NCI-H2196 (cell line): ENCODE measurements around the gene CTTNBP2.

ENCODE experiments used
- DNase-seq: peaks from one replicate; lab custom pipeline; 2025; ENCODE audit not compliant: unreplicated experiment; lab: John Stamatoyannopoulos, UW

Gene CTTNBP2

DNA sequence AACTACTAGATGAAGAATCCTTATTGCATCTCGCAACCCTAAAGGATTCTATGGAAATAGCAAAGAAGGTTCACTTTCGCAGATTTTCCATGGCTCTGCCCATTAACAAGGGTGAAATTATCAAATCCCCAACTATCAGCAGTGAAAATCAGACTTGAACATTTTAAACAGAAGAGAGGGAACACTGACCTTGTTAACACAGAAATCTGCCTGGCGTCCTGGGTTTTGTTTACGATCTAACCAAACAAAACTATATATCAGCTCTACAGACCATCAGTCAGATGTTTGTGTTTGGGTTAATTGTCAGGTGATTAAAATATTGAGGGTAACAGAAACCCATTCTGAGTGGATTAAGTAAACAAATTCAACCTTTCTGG is 1.9 kb downstream of the CTTNBP2 start:
- no peak for DNase-seq

DNA sequence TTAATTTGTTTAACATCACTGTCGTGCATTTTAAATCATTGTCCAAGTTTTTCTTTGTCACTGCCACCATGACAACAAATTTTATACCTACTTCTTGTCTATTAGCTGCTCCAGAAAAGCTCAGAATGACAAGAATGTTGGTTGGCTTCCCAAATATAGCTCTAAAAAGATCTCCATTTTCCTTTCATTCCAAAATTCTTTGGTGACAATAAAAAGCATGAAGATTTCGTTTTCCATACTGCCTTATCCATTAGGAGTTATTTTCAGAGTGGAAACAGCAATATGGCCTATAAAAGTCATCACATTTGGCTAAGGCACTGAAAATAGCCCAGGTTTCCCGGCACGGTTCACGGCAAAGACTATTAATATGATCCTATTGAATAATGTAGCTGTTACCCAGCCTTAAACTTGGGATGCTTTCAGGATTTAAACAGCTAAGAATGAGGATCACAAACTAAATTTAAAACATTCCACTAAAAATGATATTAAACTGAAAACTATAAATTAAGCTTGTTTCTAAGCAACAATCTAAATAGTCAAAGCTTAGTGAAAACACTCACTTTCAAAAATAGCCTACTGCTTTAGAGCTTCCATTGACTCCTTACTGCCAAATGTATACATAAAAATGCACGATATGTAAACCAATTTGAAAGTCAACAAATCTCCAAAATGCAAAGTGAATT is 2.7 kb downstream of the CTTNBP2 start:
- DNase-seq, result no peak

DNA sequence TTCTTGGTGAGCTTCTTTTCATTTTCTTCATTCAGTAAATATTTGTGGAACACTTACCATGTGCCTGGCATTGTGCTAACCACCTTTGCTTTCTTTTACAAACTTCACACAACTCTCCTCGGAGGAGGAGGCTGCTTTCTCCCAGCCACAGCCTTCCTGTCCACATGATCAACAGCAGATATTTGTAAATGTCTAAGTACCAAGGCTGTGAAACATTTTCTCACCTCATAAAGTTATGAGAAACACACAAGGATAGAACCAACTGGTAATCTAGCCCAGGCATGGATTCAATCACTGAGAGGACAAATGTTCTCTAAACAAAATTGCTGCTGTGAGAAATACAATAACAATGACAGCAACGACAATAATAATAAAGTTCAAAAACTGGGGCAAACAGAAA is 3.9 kb downstream of the CTTNBP2 start:
- DNase-seq, result no peak

DNA sequence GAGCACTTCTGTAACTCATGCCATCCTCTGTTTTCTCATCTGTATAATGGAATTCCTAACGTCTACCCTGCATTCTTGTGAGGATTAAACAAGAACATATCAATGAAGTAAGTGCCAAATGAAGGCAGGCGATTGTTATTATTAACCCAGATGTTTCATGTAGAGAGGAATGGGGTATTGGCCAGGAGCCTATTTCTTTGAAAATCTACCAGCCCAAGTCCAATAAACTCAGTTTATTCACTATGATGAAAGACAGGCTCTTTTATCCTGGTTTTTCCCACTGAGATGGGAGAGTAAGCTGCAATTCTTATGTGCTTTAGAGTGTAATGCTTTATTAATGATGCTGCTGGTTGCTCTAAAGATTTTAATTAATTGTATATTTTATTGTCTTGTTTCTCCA is 9.6 kb downstream of the CTTNBP2 start:
- DNase-seq, result no peak

DNA sequence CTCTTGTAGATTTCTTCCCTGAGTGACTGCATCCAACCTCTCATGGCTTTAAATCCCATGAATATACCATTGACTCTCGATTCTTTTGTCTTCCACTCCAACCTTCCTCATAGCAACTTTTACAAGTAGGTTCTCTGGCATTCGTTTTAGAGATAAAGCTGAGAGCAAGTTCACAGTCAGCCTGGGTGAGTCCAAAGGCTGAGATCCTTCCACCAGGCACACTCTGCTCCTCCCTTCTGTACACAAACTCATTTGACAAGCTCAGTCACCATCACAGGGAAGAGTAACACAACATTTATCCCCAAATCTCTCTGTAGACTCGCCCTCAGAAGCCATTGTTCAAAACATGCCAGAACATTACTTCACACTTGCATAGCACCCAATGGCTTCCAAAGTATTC is 10.9 kb downstream of the CTTNBP2 start:
- DNase-seq, result no peak

DNA sequence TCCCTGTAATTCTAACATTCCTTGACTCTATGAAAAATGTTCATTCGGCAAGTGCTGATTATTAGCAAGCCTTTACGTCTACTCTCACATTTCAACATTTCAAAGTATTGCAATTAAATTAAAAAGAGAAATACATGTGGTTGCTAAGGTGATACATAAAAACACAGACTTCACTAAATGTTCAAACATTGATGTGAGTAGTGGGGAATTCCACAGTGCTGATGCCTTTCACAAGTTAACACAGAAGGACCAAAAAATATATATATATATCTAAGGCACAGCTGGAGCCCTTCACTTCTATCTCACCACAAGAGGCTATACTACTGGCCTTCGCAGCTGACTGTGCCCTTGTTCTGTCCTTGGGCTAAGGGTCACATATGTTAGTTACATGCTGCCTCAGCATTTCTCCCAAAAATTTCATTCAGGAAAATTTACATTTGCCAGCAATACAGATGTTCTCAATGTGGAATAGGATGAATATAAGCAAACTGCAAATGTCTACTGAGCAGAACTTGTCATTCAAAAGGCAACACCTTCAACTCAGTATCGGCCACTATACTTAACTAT is 13.9 kb downstream of the CTTNBP2 start:
- no peak for DNase-seq

DNA sequence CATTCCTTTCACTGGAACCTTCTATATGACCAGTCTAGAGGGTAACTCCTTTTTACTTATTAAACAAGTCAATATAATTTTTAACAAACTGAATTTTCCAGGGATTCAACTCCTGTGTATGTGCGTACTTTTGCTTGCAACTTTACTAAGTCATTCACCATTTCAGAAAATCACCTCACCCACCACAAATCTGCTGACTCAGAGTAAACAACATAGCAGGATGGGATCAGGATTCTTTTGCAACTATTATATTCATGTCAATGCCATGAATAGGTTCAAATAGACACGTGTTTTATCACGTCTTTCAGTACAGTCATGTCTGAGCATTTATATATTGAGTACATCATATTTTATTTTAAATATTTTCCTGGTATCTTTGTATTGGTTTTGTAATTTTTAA is 14.5 kb downstream of the CTTNBP2 start:
- no peak for DNase-seq

DNA sequence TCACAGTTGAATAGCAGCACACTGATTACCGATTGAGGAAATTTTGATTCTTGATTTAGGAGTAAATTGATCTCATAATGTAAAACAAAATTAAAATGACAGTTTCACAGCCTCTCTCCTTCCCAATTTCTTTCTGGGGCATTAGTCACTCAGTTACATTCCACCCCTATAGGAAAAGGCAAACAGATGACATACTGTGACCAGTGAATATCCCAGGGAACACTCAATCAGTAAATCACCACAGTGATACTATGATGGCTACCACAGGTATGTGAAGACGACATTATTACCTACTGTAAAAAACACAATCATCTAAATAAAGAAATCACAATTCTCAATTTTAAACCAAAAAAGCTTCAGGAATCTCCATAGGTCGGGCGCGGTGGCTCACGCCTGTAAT is 15.5 kb downstream of the CTTNBP2 start:
- no peak for DNase-seq

DNA sequence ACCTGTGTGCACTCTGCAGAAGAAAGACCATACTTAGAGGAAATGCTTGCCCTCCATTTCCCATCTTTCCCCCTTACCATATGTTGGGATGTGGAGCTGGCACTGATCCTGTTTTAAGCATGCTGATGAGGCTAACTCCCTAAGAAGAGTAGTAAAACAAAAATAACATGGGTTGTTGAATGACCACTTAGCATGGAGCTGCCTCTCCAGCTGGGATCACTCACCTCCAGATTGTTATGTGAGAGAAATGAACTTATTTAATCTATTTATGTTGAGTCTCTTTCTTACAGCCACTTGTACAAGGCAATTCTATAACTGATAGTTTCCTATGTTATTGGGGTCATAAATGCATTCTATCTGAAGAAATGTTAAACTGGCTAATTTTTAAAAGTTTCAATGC is 17.0 kb downstream of the CTTNBP2 start:
- DNase-seq, result no peak

DNA sequence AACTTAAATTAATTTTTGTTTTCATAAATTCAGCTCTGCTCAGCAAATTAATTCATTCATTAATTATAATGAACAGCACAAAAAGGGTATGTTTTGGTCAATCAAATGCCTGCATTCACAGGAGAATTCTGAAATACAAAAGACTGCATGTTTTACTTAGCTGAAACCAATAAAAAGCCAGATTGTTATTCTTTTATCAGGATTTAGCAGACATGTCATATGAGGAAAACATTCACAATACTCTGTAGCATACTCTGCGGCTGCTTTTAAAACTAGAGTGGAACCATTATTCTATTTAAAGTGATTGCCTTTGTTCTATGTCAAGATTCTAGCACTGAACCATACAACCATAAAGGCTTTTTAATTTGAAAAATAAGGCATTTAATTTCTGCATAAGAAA is 19.1 kb downstream of the CTTNBP2 start:
- no peak for DNase-seq

DNA sequence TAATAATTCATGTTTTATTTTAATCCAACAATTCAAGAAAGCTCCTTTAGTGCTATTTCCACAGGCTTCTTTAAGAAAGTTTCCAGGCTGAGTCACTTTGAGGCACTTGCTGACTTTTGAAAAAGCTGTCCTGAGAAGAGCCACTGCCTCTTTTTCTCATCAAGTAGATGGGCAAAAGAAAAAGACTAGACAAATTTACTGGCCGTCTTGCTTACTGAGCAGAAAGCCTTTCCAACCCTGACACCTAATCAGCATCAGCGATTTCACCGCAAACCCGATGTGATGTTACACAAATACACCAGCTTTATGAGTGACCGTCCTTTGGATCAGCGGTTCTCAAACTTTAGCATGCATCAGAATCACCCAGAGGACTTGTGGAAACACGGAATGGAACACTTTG is 24.3 kb downstream of the CTTNBP2 start:
- no peak for DNase-seq

DNA sequence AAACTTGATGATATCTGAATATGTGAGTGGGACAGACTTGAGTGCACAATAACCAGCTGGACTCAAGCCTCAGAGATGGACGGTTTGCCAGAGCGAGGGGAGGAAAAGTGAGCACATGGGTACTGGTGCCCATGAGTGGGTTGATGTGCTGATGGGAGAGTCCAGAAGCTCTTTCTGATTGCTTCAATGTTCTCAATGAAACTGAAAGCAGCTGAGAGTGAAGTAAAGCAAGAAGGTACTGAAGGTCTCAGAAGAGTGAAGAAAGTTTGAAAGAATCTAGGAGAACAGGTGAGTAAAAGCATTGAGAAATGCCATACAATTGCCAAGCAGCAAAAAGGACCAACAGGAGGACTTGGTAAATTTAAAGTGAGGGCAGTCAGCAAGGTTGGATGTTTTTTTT is 28.6 kb downstream of the CTTNBP2 start:
- no peak for DNase-seq

DNA sequence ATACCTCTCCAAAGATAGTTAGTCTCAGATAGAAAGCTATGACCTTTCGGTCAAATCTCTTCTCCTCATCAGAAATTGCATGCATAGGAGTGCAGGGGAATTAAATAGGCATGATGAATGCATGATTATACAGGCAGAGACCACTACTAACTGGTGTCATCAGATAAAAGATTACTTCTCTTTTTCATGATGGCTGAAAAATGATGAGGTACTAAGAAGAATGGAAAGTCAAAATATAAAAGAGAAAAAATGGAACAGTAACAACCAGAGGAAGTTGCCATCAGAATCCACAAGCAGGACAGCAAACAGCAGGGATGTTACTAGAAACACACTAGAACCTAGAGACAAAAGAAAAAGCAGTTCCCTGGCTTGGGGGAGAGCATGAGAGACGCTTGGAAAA is 31.6 kb downstream of the CTTNBP2 start:
- no peak for DNase-seq

DNA sequence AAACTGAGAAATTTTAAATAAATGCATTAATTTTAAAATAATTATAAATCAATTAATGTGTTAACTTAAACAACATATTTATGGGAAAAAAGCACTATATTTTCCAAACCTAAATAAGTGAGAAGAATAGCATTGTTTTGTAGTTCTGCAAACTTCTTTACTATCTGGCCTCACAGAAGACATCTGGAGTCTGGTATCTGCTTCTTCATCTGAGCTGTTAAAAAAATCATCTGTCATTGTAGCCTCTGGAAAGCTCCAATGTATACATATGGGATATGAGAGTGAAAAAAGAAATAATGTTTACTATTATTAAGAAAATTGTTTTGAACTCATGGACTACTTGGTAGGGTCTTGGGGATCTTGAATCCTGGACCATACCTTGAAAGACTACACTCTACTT is 32.2 kb downstream of the CTTNBP2 start:
- no peak for DNase-seq

DNA sequence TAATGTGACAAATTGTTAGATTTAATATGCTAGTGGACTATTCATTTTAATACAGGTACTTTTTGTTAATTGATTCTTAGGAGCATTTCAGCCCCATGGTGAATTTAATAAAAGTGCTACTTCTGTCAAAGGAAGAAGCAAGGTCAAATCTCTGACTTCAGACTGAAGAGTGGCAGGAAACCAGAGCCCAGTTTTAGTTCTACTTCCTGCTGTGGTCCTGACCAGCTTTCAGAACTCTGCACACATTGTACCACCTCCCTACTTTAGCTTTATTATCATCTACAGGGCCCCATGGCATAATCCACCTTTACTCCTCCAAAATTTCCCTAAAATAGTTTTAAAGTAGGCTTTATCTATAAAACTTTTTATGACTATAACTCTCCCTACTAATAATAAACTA is 33.7 kb downstream of the CTTNBP2 start:
- DNase-seq, result no peak

DNA sequence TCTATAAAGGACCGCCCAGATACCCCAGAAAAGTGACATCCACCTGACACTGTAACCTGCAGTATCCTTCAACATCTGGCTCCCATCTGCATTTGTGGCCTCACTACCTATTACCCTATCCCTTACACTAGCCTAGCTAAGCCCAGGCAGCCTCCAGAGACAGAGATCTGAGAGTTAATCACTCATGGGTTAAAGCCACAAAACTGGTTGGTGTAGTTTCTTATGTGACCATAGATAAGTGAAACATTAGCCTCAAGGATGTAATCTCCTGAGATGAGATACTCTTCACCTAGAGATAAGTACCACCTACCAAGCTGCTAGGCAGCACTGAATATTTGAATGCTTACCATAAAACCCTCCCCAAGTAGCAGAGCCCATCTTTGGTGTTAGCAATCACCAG is 35.4 kb downstream of the CTTNBP2 start:
- no peak for DNase-seq

DNA sequence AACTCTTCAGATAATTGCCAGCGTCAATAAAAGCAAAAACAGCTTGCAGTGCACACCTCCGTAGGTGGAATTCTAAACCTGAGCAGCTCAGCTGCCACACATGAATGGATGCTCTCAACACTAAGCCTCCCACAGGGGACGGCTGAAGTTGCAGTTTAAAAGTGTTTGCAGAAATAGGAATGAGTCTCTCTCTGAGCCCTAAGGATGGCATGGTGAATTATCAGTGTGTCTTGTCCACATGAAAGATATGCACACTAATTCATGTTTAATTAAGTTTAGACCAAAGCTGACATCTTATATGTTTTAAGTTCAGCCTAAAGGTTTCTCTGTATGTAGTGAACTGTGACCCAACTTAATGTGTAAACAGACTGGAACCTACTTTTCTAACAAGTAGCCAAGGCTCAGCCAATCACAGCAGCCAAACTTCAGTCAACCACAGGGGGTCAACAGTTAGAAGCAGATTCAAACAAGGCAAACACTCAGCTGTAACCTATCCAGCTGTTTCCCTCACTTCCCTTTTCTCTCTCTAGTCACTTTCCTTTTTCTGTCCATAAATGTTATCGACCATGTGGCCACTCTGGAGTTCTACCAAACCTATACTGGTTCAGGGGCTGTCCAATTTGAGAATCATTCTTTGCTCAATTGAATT is 38.1 kb downstream of the CTTNBP2 start:
- DNase-seq, result no peak

DNA sequence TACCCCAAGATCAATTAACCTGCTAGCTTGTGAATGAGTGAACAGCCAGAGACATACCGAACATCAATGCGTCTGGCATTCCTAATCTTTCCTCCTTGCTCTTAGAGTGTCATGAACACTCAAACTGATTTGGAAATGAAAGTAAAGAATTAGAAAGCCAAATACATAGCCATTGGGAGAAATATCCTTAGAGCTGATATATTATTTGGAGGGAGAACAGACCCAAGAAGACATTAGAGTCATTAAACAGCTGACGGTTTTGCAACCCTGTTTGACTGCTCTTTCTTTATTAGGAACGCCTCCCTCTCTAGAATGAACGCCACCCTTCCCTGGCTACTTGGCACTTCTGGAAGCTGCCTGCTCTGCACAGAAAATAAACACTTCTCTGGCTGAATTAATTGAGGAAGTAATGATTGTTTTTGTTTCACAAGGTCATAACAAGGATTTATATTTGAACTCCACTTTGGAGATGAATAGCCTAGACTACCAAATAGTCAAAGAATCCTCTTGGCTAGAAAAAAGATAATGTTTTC is 42.8 kb downstream of the CTTNBP2 start:
- no peak for DNase-seq

DNA sequence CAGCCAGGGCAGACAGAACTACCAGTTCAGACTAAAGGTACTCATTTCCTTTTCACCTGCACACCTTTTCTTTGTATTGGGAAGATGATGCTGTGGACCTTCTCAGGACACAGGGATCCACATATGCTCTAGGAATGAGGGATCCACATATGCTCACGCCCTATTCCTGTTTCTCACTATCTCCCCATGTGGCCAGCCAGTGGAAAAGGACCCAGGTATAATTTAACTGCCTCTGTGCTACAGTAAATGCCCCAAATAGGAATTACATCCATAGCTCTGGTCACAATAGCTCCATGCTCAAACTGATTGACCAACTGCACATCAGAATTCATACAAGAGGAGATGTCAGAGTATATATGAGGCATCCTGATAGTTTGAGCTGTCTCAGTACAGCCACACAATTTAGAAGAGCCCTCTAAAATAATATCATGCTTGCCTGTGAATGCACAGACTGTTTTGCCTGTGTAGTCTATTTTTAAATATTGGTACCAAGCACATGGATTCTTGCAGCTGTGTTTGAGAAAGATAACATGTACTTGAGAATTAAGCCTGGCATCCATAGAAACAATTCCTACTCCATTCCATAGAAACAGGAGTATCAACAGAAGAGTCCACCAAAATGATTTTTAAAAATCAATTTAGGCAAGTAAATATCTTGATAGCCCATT is 43.7 kb downstream of the CTTNBP2 start:
- no peak for DNase-seq

DNA sequence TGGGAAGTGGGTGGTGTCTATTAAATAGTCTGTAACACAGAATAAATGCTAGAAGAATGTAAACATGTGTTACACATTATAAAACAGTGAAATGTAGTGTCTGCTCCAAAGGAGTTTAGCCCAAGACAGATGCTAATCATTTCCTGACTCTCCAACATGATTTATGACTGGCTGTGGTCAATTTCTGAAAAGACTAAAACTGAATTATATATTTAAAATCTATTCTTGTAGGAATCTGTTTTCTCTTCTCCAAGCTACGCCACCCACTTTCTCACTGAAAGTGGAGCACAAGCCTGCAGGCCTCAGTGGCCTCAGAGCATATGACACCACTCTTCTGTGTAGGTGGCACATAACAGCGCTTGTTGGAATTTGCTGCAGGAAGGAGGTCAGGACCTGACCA is 44.4 kb downstream of the CTTNBP2 start:
- no peak for DNase-seq

DNA sequence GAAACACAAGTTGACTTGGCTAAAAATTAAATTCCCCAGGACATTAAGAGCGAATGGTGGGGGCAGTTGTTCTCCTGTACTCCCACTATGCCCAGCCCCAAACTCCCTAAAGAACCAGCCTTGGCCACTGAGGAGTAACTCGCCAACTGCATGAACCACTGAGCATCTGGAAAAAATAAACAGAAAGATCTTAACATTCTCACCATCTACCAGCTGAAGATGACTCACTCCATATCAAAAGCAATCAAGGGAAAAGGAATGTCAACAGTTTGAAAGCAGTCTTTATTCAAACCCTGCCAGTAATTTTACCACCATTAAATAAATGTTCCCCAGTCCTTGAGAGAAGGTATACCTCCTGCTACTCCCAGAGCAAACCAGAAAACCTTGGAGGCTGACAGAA is 45.4 kb downstream of the CTTNBP2 start:
- no peak for DNase-seq

DNA sequence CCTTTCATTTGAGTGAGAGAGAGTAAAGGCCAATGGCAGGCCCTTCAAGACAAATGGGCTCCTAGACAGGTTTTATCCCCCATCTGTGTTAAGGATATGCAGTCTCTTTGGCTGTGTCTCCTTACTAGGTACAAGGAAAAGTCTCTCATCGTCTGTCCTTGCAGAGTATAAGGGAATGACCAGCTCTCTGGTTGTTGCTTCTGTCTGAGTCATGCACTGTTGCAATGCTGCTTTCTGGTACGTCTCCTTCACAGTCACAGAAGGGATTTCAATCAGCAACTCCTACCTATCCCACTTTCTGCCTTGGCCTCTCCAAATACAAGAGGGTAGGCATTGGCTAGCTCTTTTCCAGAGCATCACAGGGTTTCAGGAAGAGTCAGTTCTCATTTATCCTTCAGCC is 48.1 kb downstream of the CTTNBP2 start:
- DNase-seq, result no peak
